Measurements from ENCODE around the gene TOM1L1.

- TF ChIP-seq POLR2A (IDR thresholded peaks at IDR 0.05; ENCODE audit: low read depth, low read length) (no peak), POLR2AphosphoS5 (IDR thresholded peaks at IDR 0.05; ENCODE audit: low read depth, low read length) (no peak), TAF1 (IDR thresholded peaks at IDR 0.05; ENCODE audit: low read depth, low read length) (no peak), PAX5 (IDR thresholded peaks at IDR 0.05; ENCODE audit: insufficient read depth, low read length, severe bottlenecking) (no peak), SPI1 (IDR thresholded peaks at IDR 0.05; ENCODE audit: low read depth, low read length) (no peak)
These were observed 23.8 kb downstream of the TOM1L1 start for GRCh38 chr17:54924405-54924804.

Measured in GM12891 (cell line).